DND-41 (cell line): ENCODE measurements around the gene ZFHX3.

ENCODE experiments used
- EZH2 ChIP-seq: IDR thresholded peaks from 3 replicates; pipeline ENCODE4 v1.6.1; 2012; ENCODE audit warnings: borderline replicate concordance, low read depth, mild to moderate bottlenecking, moderate library complexity, low read length, inconsistent platforms; ENCODE audit not compliant: severe bottlenecking
- TF ChIP-seq, protein P1 (sequence below): IDR thresholded peaks from 2 replicates; pipeline ENCODE4 v1.5.1; 2012; ENCODE audit warnings: borderline replicate concordance, low read length, moderate library complexity, mild to moderate bottlenecking; ENCODE audit not compliant: poor library complexity, severe bottlenecking; ENCODE audit errors: extremely low read depth

DNA sequence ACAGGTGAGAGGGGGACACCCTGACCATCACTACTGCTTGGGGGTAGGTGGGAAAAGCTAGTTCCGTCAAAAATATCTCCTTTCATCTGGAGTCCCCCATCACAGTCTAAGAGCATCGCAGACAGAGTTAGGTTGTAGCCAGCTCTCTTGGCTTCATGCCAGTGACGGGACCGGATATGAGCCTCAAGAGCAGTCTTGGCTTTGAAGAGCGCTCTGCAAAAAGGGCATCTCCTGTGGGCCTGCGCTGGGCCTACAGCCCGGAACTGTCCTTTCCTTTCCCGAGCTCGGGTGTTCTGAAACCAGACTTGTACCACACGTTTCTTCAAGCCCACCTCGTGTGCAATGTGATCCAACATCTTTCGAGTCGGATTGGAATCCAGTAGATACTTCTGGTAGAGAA is 253.6 kb downstream of the ZFHX3 start:
- TF ChIP-seq, protein P1, sequence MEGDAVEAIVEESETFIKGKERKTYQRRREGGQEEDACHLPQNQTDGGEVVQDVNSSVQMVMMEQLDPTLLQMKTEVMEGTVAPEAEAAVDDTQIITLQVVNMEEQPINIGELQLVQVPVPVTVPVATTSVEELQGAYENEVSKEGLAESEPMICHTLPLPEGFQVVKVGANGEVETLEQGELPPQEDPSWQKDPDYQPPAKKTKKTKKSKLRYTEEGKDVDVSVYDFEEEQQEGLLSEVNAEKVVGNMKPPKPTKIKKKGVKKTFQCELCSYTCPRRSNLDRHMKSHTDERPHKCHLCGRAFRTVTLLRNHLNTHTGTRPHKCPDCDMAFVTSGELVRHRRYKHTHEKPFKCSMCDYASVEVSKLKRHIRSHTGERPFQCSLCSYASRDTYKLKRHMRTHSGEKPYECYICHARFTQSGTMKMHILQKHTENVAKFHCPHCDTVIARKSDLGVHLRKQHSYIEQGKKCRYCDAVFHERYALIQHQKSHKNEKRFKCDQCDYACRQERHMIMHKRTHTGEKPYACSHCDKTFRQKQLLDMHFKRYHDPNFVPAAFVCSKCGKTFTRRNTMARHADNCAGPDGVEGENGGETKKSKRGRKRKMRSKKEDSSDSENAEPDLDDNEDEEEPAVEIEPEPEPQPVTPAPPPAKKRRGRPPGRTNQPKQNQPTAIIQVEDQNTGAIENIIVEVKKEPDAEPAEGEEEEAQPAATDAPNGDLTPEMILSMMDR = no peak
- no peak for TF ChIP-seq EZH2
